Measurements from ENCODE around the gene PSMD13. TPM values are rescaled to one million over a fixed set of nuclear protein-coding genes. Genes with fewer than 3 reads are reported as not detected.

Gene PSMD13
- total RNA-seq, 4 donors from 2014 or later = 57.8 to 118 (median 93.8) TPM

GRCh38 chr11:293852-294661 lies 57.3 kb downstream of the PSMD13 start:
- TF ChIP-seq CTCF (IDR thresholded peaks at IDR 0.05; ENCODE audit: low read depth) = no peak

- no peak for TF ChIP-seq CTCF (IDR thresholded peaks at IDR 0.05; ENCODE audit: low read depth)
Measured at GRCh38 chr11:294780-295179, 58.0 kb downstream of the PSMD13 start.

- TF ChIP-seq CTCF (IDR thresholded peaks at IDR 0.05; ENCODE audit: low read depth) = no peak
Measured at GRCh38 chr11:295351-296170, 58.8 kb downstream of the PSMD13 start.

GRCh38 chr11:296171-297050 lies 59.6 kb downstream of the PSMD13 start:
- no peak for TF ChIP-seq CTCF (IDR thresholded peaks at IDR 0.05; ENCODE audit: low read depth)

GRCh38 chr11:297051-297585 lies 60.3 kb downstream of the PSMD13 start:
- no peak for TF ChIP-seq CTCF (IDR thresholded peaks at IDR 0.05; ENCODE audit: low read depth)

- TF ChIP-seq CTCF (IDR thresholded peaks at IDR 0.05; ENCODE audit: low read depth) = no peak
Measured at GRCh38 chr11:297586-298405, 61.0 kb downstream of the PSMD13 start.
